ENCODE data around the gene C1QTNF7. TPM values are rescaled to one million over a fixed set of nuclear protein-coding genes. Genes with fewer than 3 reads are reported as not detected.

Gene C1QTNF7
- not detected in 2 replicates for polyA plus RNA-seq (2012; rRNA removed)
- 0.01 and 0.07 TPM in 2 replicates for polyA plus RNA-seq (2012; cell fraction: cytosol; rRNA removed)
- polyA plus RNA-seq (2012; cell fraction: nucleus; rRNA removed) = not detected in 2 replicates

- CTCF ChIA-PET = interaction anchor here (0.7 to 1.0 kb wide), 2 partner anchors 8 to 16 kb away, joined by 3 to 4 read pairs; no protein-coding TSS in a partner anchor
- WGBS (ENCODE audit: low lambda C conversion rate) = 82% methylated on average over 3 of the region's 3 CpGs
- no peak within 1 kb of the TSS for H3K9ac ChIP-seq
- H2AFZ ChIP-seq (ENCODE audit: low read depth) = no peak within 1 kb of the TSS
- H3K27ac ChIP-seq (ENCODE audit: low read depth in 2 of 2, low read length in 1 of 2) = no peak within 1 kb of the TSS
- no peaks in the 10 kb centered on the region for H3K4me1 ChIP-seq (ENCODE audit: control insufficient read depth in 1 of 2, insufficient read depth in 2 of 2, low read depth in 1 of 2, low read length in 1 of 2)
- no peaks in the 10 kb centered on the region for H3K27me3 ChIP-seq (ENCODE audit: insufficient read depth)
- H3K4me2 ChIP-seq = no peak within 1 kb of the TSS
- H3F3A ChIP-seq (replicated peaks; ENCODE audit: insufficient read depth) = no peaks in the 10 kb centered on the region
- TF ChIP-seq USF1 (IDR thresholded peaks at IDR 0.05; ENCODE audit: borderline replicate concordance, low read depth) (no peak), CTCF (IDR thresholded peaks at IDR 0.05) (no peak), EP300 (IDR thresholded peaks at IDR 0.05; ENCODE audit: borderline replicate concordance in 1 of 2, low read depth in 1 of 2, low read length in 1 of 2) (no peak), PBX3 (IDR thresholded peaks at IDR 0.05) (no peak), MAX (IDR thresholded peaks at IDR 0.05; ENCODE audit: low read depth) (no peak)
- no peaks in the 10 kb centered on the region for H3K36me3 ChIP-seq (replicated peaks in 1 of 2; ENCODE audit: control insufficient read depth in 1 of 2, insufficient read depth in 2 of 2, low read length in 1 of 2)
- H3K9me2 ChIP-seq = no peaks in the 10 kb centered on the region
- no peak within 1 kb of the TSS for H3K4me3 ChIP-seq (ENCODE audit: low read depth in 2 of 2, low read length in 1 of 2)
- DNase-seq = no peak
- no peaks in the 10 kb centered on the region for H3K79me2 ChIP-seq (ENCODE audit: insufficient read depth)
- H4K20me1 ChIP-seq (ENCODE audit: insufficient read depth) = no peaks in the 10 kb centered on the region
- POLR2A ChIA-PET = no interaction called here
- H3K9me3 ChIP-seq = no peaks in the 10 kb centered on the region
Observed at GRCh38 chr4:15427701-15428100, at the start of gene C1QTNF7. Gene C1QTNF7, plus strand, starts transcription at chr4:15428033. Its CDS starts 7,711 bp downstream, at chr4:15435744.

- Histone ChIP-seq H3K4me3 (ENCODE audit: low read depth in 2 of 2, low read length in 1 of 2) (no peak overlapping the region), H3K27me3 (ENCODE audit: insufficient read depth) (no peaks in the 10 kb centered on the region), H3K79me2 (ENCODE audit: insufficient read depth) (no peaks in the 10 kb centered on the region), H3K27ac (ENCODE audit: low read depth in 2 of 2, low read length in 1 of 2) (no peak overlapping the region), H3K36me3 (replicated peaks in 1 of 2; ENCODE audit: control insufficient read depth in 1 of 2, insufficient read depth in 2 of 2, low read length in 1 of 2) (no peaks in the 10 kb centered on the region), H2AFZ (ENCODE audit: low read depth) (peak overlapping the region; percentile 49; the same call in 1 of the 2 replicates), H3K4me2 (0 out of 2 replicates have a peak overlapping the region, but pooled peaks have one; percentile 3), H3K9ac (no peak overlapping the region), H3K4me1 (ENCODE audit: control insufficient read depth in 1 of 2, insufficient read depth in 2 of 2, low read depth in 1 of 2, low read length in 1 of 2) (peaks cover 2 to 13% of the 10 kb centered on the region in 2 experiments), H3F3A (replicated peaks; ENCODE audit: insufficient read depth) (no peaks in the 10 kb centered on the region), H4K20me1 (ENCODE audit: insufficient read depth) (no peaks in the 10 kb centered on the region), H3K9me2 (no peaks in the 10 kb centered on the region), H3K9me3 (no peaks in the 10 kb centered on the region)
- ChIA-PET POLR2A (no interaction called here), CTCF (interaction anchor here (0.9 to 2.3 kb wide), 3 partner anchors 8 to 79 kb away, joined by 3 to 7 read pairs (median 5); no protein-coding TSS in a partner anchor)
- DNase-seq = no peak
- WGBS (ENCODE audit: low lambda C conversion rate) = 6% methylated on average over 1 of the region's 1 CpG
- TF ChIP-seq ELF1 (IDR thresholded peaks at IDR 0.05) (no peak), USF2 (IDR thresholded peaks at IDR 0.05; ENCODE audit: borderline replicate concordance, low read depth, low read length) (no peak), TAF1 (IDR thresholded peaks at IDR 0.05; ENCODE audit: borderline replicate concordance, low read depth, low read length) (no peak), FOSL2 (IDR thresholded peaks at IDR 0.05; ENCODE audit: borderline replicate concordance, low read depth) (no peak), YY1 (IDR thresholded peaks at IDR 0.05; ENCODE audit: low read depth) (no peak), MAX (IDR thresholded peaks at IDR 0.05; ENCODE audit: low read depth) (no peak), TCF12 (IDR thresholded peaks at IDR 0.05) (no peak), TEAD4 (IDR thresholded peaks at IDR 0.05; ENCODE audit: borderline replicate concordance, insufficient read depth) (no peak), GATA2 (CRISPR knock-in tag; IDR thresholded peaks at IDR 0.05) (no peak), NFIC (IDR thresholded peaks at IDR 0.05; ENCODE audit: borderline replicate concordance) (no peak), MXI1 (IDR thresholded peaks at IDR 0.05; ENCODE audit: low read depth, low read length) (no peak), CHD2 (IDR thresholded peaks at IDR 0.05; ENCODE audit: low read length, partially characterized antibody) (no peak)
Observed at GRCh38 chr4:15378062-15378461, 49.8 kb upstream of the C1QTNF7 start.

Measured in SK-N-SH (cell line).